Ammon's horn (tissue), 1 donor: Measurements from ENCODE around the gene AURKAIP1.
"Not testable (repeated sequence)": the region's sequence is repeated elsewhere in the genome, so short reads cannot be mapped to it uniquely, and the experiment has no call there.

Source experiments
- DNase-seq: peaks from one replicate; pipeline ENCODE4 v3.0.0-alpha.2; 2016; ENCODE audit warnings: low spot score

AURKAIP1 gene

GRCh38 chr1:1406101-1406820 is 31.3 kb upstream of the AURKAIP1 start:
- DNase-seq = no peak

DNA sequence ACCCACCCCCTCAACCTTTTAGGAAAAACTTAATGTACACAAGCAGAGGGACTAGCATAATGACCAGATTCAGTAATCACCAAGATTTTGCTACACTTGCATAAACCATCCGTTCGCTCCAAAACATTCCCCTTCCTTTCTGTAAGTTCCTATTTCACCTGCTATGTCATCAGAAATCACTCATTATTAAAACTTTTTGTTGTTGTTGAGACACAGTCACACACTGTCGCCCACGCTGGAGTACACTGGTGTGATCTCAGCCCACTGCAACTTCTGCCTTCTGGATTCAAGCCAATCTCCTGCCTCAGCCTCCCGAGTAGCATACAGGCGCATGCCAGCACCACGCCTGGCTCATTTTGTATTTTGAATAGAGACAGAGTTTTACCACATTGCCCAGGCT is 28.6 kb upstream of the AURKAIP1 start:
- DNase-seq = no peak

- not testable (repeated sequence) for DNase-seq
Measured at GRCh38 chr1:1402901-1403392, 27.9 kb upstream of the AURKAIP1 start.

DNA sequence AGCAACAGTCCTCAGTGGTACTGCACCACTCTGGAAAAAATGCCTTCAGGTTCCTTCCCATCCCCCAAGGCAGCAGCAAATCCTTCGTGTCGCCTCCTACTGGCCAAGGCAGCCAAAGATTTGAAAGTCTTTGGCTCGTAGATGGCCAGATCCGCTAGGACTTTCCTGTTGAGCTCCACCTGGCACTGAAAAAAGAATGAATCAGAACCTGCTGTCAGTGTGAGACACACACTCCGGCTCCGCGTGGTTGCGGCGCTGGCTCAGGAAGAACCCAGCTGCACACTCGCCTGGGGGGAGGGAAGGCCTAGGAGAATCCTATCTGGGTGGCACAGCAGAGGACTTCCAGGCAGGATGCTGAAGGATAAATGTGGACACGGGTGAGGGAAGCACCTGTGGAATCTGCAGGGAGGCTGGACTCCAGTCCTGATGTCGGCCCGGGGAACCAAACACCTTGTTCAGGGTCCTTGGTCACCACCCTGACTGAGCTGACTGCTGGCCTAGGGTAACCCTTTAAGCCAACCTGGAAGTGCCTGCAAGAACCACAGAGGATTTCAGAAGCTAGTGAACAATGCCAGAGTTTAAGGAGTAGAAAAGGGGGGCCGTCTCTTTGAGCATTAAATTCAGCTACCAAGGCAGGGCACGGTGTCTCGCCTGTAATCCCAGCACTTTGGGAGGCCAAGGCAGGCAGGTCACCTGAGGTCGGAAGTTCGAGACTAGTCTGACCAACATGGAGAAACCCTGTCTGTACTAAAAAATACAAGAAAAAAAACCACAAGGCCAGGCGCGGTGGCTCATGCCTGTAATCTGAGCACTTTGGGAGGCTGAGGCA is 27.3 kb upstream of the AURKAIP1 start:
- peak; percentile 40 for DNase-seq

- no peak for DNase-seq
Measured at GRCh38 chr1:1401457-1402010, 26.5 kb upstream of the AURKAIP1 start.

GRCh38 chr1:1400576-1401456 is 25.8 kb upstream of the AURKAIP1 start:
- DNase-seq = no peak

DNA sequence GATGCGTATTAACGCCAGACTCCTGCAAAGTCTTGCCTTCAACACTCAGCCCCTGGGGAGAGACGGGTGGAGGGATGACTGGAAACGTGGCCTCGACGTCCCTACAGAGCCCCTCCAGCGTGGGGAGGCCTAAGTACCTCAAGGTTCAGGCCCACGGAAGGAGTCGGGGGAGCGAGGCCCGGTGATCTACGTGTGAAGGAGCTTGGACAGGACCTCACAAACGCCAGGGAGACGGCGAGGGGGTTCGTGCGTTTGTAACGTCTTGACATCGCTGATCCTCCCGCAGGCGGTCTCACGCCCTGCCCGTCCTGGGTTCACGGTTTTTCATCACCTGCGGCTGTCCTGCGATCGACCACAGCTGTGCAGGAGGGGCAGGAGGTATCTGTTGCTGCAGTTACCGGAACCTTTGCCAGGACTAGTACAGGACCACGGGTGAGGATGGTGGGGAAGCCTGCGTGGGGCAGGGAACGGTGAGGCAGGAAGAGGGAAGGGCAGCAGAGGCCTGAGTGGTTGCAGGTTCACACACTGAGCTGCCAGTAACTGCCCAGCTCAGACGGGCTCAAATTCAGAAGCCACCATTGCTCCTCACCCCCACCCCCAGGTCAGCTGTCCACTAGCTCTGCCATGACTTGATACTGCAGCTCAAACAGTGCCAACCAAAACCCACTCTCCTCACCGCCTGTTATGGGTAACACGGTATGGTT is 25.0 kb upstream of the AURKAIP1 start:
- no peak for DNase-seq

DNA sequence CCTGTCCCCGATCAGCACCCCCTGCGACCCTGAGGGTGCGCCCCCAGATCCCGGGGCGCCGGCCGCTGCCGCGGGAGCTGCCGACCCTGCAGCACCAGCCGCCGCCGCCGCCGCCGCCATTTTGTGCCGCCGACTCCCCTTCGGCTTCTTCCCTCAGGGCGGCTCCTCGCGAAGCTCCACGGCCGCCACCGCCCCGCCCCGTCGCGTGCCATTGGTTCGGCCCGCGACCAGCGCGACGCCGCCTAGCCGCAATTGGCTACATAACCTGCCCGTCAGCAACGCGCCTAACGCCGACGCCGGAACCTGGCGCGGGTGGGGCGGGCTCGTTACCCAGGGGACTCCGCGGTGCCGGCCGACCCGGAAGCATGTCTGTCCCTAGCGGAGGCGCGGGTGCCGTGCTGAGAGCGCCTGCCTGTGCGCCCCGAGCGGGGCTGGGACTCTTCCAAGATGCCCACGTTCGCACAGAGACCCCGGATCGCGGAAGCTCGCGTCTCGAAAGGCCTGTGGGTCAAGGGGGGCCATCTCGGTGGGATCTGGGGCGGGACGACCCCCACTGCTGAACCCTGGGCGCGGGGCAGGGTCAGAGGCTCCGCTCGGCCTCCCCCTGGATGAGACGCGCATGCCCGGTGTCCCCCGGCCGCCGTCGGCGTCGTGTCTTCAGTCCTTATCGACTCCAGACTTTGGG is 24.3 kb upstream of the AURKAIP1 start, which contains the start of gene CCNL2:
Gene CCNL2, minus strand, starts transcription at position 149 of the 685 bp plus-strand sequence. Its CDS starts 29 bp downstream, at position 120.
- peak; percentile 98 for DNase-seq

DNA sequence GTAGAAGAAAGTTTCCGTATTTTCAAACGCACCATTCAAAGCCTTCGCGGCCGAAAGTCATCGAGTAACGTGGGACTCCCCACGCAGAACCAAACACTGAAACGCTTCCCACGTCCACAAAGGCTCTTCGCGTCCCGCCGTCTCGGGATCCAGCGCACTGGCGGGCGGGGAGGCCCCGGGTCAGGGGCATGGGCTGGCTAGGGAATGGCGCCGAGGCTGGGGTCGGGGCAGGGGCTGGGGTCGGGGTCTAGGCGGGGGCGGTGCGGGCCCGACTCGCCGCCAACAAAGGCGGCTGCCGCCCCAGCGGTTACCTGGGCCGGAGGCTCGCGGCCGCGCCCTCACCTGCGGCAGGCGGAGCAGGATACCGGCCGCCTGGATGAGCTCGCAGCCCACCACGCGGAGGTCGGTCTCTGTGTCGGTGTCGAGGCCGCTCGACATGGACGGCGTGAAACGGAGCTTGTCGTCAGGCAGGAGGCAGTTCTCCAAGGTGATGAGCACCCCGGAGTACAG is 23.7 kb upstream of the AURKAIP1 start:
- no peak for DNase-seq

DNA sequence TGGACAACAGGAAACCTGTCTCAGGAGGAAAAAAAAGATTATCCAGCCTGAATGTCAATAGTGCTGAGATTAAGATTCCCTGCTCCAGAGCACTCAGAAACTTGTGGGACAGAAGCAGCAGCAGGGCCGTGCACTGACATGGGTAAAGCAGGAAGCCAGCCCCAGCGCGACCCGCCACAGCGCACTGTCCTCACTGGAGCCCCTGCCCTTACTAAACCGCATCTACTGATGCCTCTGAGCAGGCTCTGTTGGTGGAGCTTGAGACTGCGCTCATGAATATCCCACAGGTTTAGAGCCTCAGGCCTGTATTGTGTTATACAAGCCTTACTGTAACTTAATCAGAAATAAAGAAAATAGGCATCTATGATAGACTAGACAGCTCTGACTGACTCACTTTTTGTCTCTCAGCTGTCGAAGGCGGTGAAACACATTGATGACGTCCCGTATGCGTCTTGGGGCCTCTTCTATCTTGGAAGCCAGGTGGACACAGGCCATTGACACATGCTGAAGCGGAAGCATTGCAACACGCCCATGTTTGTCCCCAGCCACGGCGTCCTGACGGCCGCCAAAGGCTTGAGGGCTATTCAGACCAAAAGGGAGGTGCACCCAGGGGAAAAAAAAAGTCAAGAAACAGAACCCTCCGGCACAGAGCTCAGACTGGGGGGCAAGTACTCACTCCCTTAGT is 23.0 kb upstream of the AURKAIP1 start:
- DNase-seq = no peak

DNA sequence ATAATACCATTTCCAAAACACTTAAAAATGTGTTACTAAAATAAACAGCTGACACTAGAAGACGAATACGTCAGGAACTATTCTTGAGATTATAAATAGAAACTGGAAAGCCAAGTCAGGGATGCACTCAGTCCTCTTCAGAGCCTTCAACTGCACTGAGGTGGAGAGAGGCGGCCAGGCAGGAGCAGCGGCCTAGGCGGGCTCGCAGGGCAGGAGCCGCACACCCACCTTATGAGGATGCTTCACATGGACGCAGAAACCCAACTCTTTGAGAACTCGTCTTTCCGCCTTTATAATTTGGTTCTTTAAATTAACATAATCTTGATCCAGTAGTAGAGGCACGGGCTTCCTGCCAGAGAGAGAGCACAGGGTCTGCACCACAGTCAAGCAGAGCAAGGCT is 20.2 kb upstream of the AURKAIP1 start:
- DNase-seq = no peak

GRCh38 chr1:1394116-1394515 is 19.1 kb upstream of the AURKAIP1 start:
- DNase-seq = no peak

DNA sequence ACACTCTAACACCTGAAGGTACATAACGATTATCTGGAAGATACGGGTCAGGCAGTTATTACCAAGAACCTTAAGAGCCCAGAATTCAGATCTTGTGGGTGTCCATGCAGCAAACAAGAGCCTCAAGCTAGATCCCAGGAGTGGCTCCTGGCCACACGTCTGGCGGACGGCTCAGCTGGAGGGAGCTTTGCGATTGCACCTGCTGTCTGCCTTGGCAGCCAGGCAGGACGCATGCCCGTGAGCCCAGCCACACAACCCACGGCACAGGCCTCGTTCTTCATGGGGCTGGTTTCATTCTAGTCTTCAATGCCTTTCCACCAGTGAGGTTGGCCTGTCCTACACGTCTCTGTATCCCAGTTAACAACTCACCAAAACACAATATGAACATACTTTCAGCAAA is 18.4 kb upstream of the AURKAIP1 start:
- DNase-seq = no peak

GRCh38 chr1:1393014-1393413 is 18.0 kb upstream of the AURKAIP1 start:
- DNase-seq = no peak

- DNase-seq = no peak
Measured at GRCh38 chr1:1391225-1391624, 16.2 kb upstream of the AURKAIP1 start.

GRCh38 chr1:1390675-1391074 is 15.7 kb upstream of the AURKAIP1 start:
- no peak for DNase-seq

- DNase-seq = no peak
Measured at GRCh38 chr1:1388078-1388472, 13.1 kb upstream of the AURKAIP1 start.

DNA sequence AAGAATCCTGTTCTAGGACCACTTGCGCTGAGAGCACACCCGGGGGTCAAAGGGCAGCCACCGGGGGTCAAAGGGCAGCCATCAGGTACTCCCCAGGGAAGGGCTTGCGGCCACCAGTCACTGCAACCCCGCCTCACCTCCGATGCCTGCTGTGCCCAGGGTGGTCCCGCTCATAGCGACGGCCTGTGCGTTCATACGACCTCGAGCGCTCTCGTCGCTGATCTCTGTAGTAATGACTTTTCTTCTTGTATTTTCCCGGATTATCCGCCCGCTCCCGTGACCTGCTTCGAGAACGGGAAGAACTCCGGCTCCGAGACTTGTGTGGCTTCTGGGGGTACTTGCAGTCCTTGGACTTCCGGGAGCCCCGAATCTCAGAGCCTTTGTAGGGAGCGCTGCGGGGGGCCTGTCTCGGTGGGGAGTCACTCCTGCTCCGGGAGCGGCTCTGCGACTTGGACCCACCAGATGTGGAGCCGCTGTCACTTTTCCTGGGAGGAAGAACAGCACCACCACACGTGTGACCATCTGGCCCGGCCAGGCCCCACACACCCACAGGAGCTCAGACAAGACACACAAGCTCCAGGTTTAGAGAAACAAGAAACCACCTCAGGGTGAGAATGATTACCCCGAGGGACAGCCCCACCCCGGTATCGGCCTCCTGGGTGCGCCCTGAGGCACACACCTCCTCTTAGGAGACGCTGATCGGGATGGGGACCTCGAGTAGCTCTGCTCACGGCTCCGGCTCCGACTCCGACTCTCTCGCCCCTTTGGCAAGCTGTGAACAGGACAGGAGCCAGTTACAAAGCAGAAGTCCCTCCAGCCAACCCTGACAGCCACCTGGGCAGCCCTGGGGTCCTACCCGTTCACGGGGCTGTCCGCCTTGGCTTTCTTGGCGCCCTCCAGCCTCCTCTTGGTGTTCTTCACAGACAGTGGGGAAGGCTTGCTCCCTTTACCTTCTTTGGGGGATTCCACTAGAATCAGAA is 12.4 kb upstream of the AURKAIP1 start:
- DNase-seq = no peak

GRCh38 chr1:1385931-1386330 is 10.9 kb upstream of the AURKAIP1 start:
- no peak for DNase-seq
